ENCODE data around the gene ZNF646.

Gene ZNF646

GRCh38 chr16:31092330-31092729, 18.1 kb downstream of the ZNF646 start:
- peaks cover 20% of the 10 kb centered on the region for H3K79me2 ChIP-seq (ENCODE audit: insufficient read depth, low read length)
- no peak overlapping the region for H3K27ac ChIP-seq (ENCODE audit: low read depth, low read length)
- no peak overlapping the region for H3K9ac ChIP-seq (ENCODE audit: low read length)
- H3K9me2 ChIP-seq (replicated peaks; ENCODE audit: insufficient read depth, low read length): no peaks in the 10 kb centered on the region
- no peak overlapping the region for H3K4me2 ChIP-seq (ENCODE audit: low read depth, low read length, poor library complexity, severe bottlenecking)
- no peaks in the 10 kb centered on the region for H3K36me3 ChIP-seq (ENCODE audit: low read length)
- H3K27me3 ChIP-seq (ENCODE audit: low read length): no peaks in the 10 kb centered on the region
- no peak overlapping the region for H3K4me3 ChIP-seq (ENCODE audit: insufficient read depth, low read length, poor library complexity, severe bottlenecking)
- TF ChIP-seq CTCF (IDR thresholded peaks at IDR 0.05; ENCODE audit: insufficient read depth, low read length, poor library complexity, severe bottlenecking) (no peak), EZH2phosphoT487 (conservative IDR thresholded peaks at IDR 0.05; ENCODE audit: low read length) (no peak)
- H4K20me1 ChIP-seq (ENCODE audit: low read depth, low read length): peaks cover 2% of the 10 kb centered on the region; the same call in 1 of the 2 replicates
- H3K9me3 ChIP-seq (ENCODE audit: insufficient read depth, low read length): no peaks in the 10 kb centered on the region
- H2AFZ ChIP-seq (ENCODE audit: low read depth, low read length, severe bottlenecking): no peak overlapping the region
- peaks cover 10% of the 10 kb centered on the region for H3F3A ChIP-seq (ENCODE audit: insufficient read depth)

- no peak overlapping the region for H2AFZ ChIP-seq (ENCODE audit: low read depth, low read length, severe bottlenecking)
- H3K9ac ChIP-seq (ENCODE audit: low read length): peak overlapping the region; percentile 73
- TF ChIP-seq EZH2phosphoT487 (conservative IDR thresholded peaks at IDR 0.05; ENCODE audit: low read length) (no peak), CTCF (IDR thresholded peaks at IDR 0.05; ENCODE audit: insufficient read depth, low read length, poor library complexity, severe bottlenecking) (no peak)
- H4K20me1 ChIP-seq (ENCODE audit: low read depth, low read length): peaks cover 2% of the 10 kb centered on the region; the same call in 1 of the 2 replicates
- no peaks in the 10 kb centered on the region for H3K9me3 ChIP-seq (ENCODE audit: insufficient read depth, low read length)
- H3K27ac ChIP-seq (ENCODE audit: low read depth, low read length): peak overlapping the region; percentile 76; the same call in 1 of the 2 replicates
- H3K27me3 ChIP-seq (ENCODE audit: low read length): no peaks in the 10 kb centered on the region
- H3K4me3 ChIP-seq (ENCODE audit: insufficient read depth, low read length, poor library complexity, severe bottlenecking): peak overlapping the region; percentile 82
- H3K36me3 ChIP-seq (ENCODE audit: low read length): no peaks in the 10 kb centered on the region
- peak overlapping the region; percentile 72 for H3K4me2 ChIP-seq (ENCODE audit: low read depth, low read length, poor library complexity, severe bottlenecking)
- peaks cover 10% of the 10 kb centered on the region for H3F3A ChIP-seq (ENCODE audit: insufficient read depth)
- no peaks in the 10 kb centered on the region for H3K9me2 ChIP-seq (replicated peaks; ENCODE audit: insufficient read depth, low read length)
- peaks cover 20% of the 10 kb centered on the region for H3K79me2 ChIP-seq (ENCODE audit: insufficient read depth, low read length)
These were observed 19.0 kb downstream of the ZNF646 start for GRCh38 chr16:31093132-31093703.

GRCh38 chr16:31094088-31094423, 19.8 kb downstream of the ZNF646 start:
- peak overlapping the region; percentile 98 for H2AFZ ChIP-seq (ENCODE audit: low read depth, low read length, severe bottlenecking)
- no peaks in the 10 kb centered on the region for H3K27me3 ChIP-seq (ENCODE audit: low read length)
- peak overlapping the region; percentile 73 for H3K9ac ChIP-seq (ENCODE audit: low read length)
- peaks cover 10% of the 10 kb centered on the region for H3F3A ChIP-seq (ENCODE audit: insufficient read depth)
- TF ChIP-seq EZH2phosphoT487 (conservative IDR thresholded peaks at IDR 0.05; ENCODE audit: low read length) (no peak), CTCF (IDR thresholded peaks at IDR 0.05; ENCODE audit: insufficient read depth, low read length, poor library complexity, severe bottlenecking) (no peak)
- H3K36me3 ChIP-seq (ENCODE audit: low read length): no peaks in the 10 kb centered on the region
- H3K9me3 ChIP-seq (ENCODE audit: insufficient read depth, low read length): no peaks in the 10 kb centered on the region
- H3K4me2 ChIP-seq (ENCODE audit: low read depth, low read length, poor library complexity, severe bottlenecking): peak overlapping the region; percentile 72
- peak overlapping the region; percentile 76 for H3K27ac ChIP-seq (ENCODE audit: low read depth, low read length)
- no peaks in the 10 kb centered on the region for H3K9me2 ChIP-seq (replicated peaks; ENCODE audit: insufficient read depth, low read length)
- peaks cover 2% of the 10 kb centered on the region; the same call in 1 of the 2 replicates for H4K20me1 ChIP-seq (ENCODE audit: low read depth, low read length)
- peak overlapping the region; percentile 82 for H3K4me3 ChIP-seq (ENCODE audit: insufficient read depth, low read length, poor library complexity, severe bottlenecking)
- H3K79me2 ChIP-seq (ENCODE audit: insufficient read depth, low read length): peaks cover 20% of the 10 kb centered on the region

All from SU-DHL-6 (cell line).